Vagina (tissue), 2 donors: ENCODE results near the gene B3GALT5.

Source experiments
- CTCF ChIP-seq, 3 experiments: fragments of 450-650 bp in 2 of 3; fragments of 200-600 bp in 1 of 3; sonication (generic) in 1 of 3; IDR thresholded peaks; one replicate each; pipeline ENCODE4 v1.5.1; 2017 to 2019; ENCODE audit warnings: antibody characterized with exemption in 3 of 3, mild to moderate bottlenecking in 2 of 3, moderate library complexity in 2 of 3
- POLR2A ChIP-seq, 2 donors: fragments of 450-650 bp; IDR thresholded peaks; one replicate each; pipeline ENCODE4 v1.6.1; 2017; ENCODE audit warnings: antibody characterized with exemption in 2 of 2, mild to moderate bottlenecking in 2 of 2, moderate library complexity in 2 of 2
- POLR2AphosphoS5 ChIP-seq, 2 donors: sonication (generic); formaldehyde crosslinking; IDR thresholded peaks; one replicate each; pipeline ENCODE4 v1.9.0; 2017; ENCODE audit warnings: antibody characterized with exemption in 2 of 2, mild to moderate bottlenecking in 2 of 2, low read depth in 1 of 2; ENCODE audit not compliant: insufficient read depth in 1 of 2

GRCh38 chr21:39720126-39720778 lies 107.5 kb downstream of the B3GALT5 start:
- TF ChIP-seq CTCF (IDR thresholded peaks at IDR 0.05) (no peak), POLR2AphosphoS5 (IDR thresholded peaks at IDR 0.05; ENCODE audit: insufficient read depth in 1 of 2, low read depth in 1 of 2) (no peak), POLR2A (IDR thresholded peaks at IDR 0.05) (no peak)
